NCI-H1694 (cell line): ENCODE data around the gene HRH3.

Experiments
- DNase-seq: peaks from one replicate; lab custom pipeline; 2025; lab: John Stamatoyannopoulos, UW

HRH3 gene

DNA sequence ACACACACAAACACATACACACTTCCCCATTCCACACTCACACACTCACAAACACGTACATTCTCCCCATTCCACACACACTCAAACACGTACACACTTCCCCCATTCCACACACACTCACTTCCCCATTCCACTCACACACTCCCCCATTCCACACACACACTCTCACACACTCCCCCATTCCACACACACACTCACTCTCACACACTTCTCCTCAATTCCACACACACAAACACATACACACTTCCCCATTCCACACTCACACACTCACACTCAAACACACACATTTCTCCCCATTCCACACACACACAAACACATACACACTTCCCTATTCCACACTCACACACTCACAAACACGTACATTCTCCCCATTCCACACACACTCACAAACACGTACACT, 9.6 kb upstream of the HRH3 start:
- DNase-seq: no peak

DNA sequence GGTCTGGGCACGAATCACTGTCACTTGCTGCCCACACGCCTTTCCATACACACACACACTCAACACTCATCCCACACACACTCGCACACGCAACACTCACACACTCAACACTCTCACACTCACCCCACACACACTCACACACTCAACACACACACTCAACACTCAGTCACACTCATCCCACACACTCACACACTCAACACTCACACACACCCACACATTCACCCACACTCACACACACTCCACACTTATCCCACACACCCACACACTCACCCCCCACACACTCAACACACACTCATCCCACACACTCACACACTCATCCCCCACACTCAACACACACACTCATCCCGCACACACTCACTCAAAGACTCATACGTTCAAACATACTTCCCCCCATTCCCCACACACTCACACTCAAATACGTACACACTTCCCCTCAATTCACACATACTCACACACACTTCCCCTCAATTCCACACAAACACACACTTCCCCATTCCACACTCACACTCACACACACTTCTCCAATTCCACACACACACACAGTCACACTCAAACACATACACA, 9.0 kb upstream of the HRH3 start:
- no peak for DNase-seq

DNA sequence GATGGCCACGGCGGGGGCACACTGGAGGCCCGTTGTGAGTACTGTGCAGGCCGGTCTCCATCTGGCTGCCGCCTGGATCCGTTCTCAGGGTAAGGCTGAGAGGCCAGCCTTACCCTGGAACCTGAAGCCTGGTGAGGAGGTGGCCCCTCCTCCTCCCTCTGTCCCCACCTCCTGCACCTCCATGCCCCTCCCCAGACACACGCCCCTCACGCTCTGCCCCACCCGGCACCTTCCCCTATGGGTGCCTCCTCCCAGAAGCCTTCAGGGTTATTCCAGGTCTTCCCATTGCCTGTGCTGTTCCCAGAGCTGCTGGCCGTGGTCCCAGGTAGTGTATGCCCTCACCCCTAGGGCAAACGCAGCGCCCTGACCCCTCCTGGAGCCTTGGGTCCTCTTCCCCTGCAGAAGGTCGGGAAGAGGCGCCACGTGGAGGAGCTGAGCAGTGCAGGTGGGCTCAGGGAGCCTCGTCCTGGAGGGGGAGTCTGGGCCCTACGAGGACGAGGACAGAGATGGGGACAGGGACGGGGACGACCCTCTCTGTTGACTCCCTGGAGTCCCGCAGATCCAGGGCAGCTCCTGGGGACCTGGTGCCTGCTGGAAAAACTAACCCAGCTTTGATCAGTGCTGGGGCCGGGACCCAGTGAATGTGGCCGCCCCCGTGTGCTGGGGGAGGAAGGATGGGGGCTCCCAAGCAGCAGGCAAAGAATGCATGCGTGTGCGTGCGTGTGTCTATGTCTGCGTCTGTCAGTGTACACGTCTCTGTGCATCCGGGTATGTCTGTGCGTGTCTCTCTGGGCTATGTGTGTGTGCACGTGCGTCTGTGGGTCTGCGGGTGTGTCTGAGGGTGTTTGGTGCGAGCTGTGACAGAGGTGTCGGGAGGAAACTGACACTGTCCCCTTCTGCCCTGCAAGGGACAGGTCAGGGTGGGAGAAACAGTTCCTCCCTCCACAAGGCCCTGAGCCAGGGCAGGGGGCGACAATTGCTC, 8.2 kb upstream of the HRH3 start:
- DNase-seq: no peak

DNA sequence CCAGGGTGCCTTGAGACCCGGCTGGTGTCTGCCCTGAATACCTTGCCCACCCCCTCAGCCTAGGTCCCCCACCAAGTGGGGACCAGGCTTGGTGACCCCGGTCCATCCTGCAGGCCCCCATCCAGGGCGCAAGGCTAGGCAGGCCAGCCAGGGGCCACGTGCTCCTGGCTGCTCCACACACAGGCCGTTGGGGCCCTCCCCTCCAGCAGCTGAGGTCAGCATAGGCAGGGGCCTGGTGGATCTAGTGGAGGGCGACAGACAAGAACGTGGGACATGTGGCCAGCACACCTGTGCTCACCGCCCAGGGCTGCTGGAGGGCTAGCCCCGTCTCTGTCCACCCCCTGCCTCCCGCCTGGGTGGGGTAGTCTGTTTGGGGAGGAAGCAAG, 7.5 kb upstream of the HRH3 start:
- no peak for DNase-seq

DNA sequence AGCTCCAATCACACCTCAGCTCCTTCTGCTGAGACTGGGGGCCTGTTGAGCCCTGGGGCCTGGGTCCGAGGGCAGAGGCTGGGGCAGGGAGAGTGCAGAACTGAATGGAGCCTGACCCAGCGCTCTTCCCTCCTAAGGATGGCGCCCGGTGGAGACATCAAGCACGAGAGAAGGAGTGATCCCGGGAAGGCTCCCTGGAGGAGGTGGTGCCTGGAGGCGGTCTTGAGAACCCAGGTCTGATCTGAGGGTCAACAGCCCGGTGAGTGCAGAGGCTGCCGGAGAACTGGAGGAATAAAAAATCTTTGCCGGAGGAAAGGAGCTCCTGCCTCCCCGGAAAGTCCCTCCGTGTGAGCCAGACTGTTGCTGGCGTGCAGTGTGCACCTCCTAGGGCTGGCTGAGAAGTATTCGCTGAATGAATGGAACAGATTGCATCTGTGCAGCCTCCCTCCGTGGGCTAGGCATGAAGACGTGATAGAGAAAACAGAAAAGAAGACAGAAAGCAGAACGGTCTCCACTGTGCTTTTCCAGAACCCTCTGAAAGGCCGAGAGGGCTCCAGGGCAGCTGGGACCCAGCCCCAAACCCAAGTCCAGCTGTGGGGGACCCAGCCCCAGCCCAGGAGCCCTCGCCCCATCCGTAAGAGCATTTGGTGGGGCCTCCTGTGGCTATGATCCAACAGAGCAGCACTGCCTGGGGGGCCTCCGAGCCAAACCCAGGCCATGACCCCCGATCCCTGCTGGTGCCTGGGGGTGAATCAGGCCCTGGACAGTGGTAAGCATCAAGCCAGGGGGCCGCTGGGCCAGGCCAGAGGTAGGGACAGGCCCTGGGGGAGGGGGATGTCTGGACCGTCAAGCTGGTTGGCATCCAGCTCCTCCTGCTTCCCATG, 6.9 kb upstream of the HRH3 start:
- DNase-seq: no peak

- no peak for DNase-seq
Observed at GRCh38 chr20:62225820-62226635, 6.0 kb upstream of the HRH3 start.

DNA sequence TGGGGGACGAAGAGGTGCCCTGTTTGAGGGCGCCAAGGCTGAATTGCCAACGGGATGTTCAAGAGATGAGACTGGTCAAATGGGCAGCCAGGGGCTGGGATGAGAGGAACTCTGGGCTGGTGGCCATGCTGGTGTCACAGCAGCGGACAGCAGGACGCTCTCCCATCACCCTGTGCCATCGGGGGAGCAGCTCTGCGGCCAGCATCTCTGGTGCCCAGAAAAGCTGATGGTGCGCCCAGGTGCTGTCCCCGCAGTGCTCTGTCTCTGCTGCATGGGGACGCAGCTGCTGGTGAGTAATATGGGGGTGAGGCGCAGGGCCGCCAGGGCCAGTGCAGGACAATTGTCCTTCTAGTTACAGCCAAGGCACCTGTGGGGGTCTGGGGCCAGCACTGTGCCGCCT, 4.9 kb upstream of the HRH3 start:
- no peak for DNase-seq

DNA sequence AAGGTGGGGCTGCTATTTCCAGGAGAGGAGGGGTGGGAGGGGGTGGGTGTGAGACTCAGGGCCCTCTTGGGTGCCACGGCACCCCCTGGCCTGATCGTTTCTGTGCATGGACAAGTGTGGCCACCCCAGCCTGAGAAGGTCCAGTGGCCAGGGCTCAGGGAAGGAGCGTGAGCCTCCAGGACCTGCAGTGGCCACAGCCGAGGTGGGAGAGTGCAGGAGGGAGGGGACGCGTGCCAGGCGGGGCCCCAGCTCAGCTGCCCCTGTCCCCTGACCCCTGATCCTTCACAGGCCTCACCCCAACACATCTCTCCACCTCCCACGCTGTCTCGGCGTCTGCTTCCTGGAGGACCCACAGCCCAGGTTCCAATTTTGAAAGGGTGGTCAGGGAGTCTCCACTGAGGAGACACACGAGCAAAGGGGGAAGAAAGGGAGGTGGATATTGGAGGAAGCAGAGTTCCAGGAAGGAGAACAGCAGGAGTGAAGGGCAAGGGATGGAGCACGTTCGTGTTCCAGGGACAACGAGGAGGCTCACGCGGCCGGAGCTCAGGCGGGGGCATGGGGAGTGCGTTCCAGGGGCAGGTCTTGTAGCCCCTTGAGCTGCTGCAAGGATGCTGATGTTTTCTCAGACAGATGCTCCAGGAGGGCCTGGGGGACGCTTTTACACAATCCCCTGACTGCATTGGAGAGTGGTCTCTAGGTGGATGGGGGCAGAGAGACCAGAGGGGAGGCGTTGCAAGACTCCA, 4.2 kb upstream of the HRH3 start:
- no peak for DNase-seq

GRCh38 chr20:62223571-62223970, 3.5 kb upstream of the HRH3 start:
- no peak for DNase-seq

DNA sequence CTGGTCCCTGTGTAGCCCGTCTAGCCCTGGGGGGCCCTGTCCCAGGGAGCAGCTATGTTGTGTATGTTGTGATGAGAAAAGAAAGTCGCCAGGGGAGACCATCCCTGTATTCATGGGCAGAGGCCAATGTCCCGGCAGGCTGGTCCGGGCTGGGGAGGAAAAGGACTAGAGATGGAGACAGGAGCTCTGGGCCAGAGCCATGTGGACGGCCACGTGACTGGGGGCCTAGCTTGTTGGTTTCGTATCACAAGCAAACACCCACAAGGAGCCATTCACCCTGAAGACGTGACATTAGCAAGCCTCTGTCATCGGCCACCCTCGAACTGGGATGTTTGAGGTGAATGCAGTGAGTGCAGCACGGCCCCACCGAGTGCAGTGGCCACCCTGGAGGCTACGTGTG, 2.9 kb upstream of the HRH3 start:
- DNase-seq: no peak

DNA sequence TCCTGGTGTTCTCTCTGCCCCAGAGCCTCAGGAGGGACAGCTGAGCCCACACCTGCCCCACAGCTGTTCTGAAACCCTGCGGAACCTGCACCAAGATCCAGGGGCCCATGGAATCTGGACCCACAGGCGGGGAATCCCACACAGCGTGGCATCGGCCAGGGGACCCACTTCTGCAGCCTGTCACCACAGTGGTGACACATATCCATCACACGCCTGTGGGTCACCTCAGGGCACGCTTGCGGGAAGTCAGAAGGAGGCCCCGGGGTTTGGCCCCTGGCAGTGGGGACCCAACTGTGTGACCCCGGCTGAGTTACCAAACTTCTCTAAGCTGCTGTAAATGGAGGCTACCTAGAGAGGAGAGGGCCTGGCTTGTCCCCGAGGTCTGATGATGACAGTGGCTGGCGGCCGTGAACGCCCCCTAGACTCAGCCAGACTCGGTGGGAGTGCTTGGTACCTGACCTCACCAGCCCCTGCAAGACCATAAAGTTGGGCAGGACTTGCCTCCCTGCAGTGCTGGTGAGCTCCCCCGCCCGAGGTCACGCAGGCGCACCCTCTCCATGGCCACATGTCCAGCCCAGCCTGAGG, 2.3 kb upstream of the HRH3 start:
- DNase-seq: no peak

- DNase-seq: no peak
Observed at GRCh38 chr20:62220666-62221568, 839 bp upstream of the HRH3 start.

DNA sequence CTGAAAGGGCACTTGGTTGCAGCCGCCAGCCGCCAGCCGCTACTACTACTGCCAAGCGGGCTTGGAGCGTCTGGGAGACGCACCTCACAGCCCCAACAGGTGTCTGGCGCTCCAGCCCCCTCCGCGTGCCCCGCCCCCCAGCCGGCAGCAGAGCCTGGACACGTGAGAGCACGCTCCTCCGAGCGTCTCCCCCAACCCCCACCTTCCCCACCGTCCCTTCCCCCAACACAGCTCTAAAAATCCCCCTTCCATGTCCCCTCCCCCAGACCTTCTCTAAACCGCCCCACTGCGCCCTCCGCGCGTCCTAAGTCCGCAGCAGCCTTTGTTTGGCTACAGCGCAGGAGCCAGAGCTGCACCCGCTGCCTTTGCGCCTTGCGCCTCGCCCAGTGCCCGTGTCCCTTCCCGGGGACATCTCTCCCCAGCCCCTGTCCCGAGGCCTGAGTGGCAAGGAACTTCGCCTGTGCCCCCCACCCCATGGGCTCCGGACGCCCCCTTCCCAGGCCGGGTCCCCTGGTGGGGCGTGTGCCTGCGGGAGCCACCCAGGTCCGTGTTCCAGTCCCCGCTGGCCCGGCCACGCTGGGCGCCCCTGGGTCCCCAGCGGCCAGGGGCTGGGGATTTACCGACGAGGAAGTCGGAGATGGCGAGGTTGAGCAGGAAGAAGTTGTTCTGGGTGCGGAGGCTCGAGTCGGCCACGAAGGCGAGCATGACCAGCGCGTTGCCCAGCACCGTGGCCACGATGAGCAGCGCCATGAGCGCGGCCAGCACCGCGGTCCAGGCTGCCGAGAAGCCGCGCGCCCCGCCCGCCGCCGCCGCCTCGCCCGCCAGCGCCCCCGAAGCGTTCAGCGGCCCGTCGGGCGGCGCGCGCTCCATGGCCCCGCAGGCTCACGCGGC, 732 bp downstream of the HRH3 start:
- DNase-seq: no peak

DNA sequence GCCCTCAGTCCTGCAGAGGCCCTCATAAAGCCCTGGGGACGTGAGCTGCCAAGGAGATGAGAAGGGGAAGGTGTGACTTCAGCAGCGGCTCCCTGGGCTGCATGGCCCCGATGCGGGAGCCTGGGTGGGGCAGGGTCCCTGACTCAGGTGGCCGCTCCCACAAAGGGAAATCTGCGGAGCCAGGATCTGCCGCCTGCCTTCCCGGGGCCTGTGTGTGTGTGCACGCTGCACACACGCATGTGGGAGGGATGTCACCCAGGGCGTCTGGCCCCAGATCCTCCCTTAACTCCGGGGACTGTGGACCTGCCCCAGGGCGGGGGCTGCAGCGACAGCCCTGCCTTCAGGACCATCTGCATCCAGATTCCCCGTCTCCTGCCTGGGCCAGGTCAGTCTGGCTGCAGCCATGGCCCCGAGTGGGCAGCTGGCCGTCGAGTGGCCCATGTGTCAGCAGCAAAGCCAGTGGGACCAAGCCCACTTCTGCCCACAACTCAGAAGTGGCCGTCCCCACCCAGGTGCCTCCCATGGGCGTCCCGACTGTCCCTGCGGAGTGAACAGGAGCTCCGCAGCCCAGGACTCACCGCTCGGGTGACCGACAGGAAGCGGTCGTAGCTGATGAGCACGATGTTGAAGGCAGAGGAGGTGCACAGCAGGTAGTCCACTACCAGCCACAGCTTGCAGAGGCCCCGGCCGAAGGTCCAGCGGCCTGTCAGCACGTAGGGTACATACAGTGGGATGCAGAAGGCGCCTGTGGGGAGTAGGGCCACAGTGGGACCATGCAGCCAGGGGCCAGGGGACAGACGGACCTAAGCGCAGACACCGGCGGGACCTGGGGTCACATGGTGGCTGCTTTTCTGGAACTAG, 1.9 kb downstream of the HRH3 start:
- DNase-seq: no peak

DNA sequence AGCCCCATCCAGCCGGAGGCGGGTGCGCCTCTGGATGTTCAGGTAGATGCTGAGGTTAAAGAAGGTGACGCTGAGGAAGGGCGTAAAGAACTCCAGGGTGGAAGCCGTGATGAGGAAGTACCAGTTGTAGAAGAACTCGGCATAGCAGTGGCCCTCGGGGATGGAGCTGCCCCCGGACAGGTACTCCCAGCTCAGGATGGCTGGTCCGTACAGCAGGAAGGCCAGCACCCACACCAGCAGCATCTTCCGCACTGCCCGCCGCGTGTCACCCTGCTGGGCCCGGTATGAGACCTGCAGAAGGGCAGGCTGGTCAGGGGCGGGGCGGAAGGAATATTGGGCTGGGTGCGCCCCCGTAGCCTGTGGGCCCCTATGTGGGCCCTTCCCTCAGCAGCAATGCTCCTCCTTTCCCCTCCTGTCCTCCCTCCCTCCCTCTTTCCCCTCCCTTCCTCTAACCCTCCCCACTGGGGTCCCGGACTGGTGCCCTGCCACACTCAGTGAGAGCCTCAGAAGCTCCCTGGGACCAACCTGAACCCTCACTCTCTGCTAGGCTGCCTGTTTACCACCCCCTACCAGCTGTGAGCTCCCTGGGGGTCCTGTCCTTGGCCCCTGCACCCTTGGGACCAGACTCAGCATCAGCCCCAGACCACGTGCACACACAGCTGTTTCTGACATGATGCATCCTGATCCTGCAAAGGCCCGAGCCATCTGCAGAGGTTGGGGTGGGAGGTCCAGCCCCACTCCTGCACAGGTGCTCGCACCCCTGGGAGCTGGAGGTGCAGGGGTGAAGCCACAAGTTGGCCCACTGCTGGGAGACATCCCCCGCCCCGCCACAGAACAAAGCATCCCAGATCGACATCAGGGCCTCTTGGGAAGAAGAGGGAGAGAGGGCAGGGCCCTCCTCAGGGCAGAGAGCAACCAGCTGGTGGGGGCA, 3.2 kb downstream of the HRH3 start:
- DNase-seq: no peak

- no peak for DNase-seq
Observed at GRCh38 chr20:62215991-62216635, 4.0 kb downstream of the HRH3 start.
